HG03457 (cell line): Measurements from ENCODE around the gene ITPRIPL1.

Source experiments
- ATAC-seq: cut with Tn5 transposase; IDR thresholded peaks from one replicate; pipeline ENCODE4 v1.9.1; 2021; ENCODE audit warnings: moderate number of reproducible peaks; ENCODE audit not compliant: unreplicated experiment

ITPRIPL1 gene

DNA sequence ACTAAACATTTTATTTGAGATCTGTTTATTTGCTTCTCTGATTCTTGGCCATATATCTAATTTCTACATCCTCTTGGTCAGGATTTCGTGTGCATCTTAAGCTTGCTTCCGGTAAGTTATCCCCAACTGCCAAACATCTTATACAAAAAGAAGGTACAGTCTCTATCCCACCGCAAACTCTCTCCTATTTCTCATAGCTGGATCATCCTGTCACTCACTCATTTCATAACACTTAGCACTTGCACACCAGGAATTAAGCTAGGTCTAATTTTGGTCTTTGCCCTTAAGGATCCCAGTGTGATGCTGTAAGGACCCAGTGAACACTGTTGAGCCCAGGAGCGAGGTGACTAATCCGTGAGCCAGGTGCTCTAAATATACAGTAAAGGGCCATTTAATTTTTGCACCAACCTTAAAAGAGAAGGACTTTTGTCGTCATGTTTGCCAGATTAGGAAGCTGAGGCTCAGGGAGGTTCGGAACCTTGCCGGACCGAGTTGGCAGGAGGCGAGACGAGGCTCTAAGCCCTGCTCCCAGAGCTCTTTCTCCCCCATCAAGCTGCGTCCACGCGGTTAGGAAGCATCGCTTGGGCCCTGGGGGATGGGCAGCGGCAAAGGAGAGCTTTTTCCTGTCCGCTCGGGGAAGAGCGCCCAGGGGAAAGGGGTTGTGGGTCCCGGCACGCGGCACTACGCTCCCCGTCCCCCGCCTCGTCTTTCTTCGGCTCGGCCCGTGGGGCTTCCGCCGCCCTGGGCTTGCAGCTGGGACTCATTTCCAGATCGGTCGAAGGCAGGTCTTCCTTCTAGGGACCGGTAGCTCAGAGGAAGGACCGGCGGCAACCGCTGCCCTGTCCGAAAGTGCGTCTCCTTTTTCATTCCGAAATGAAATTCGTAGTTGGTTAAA lies 4.1 kb upstream of the ITPRIPL1 start:
- peak; percentile 18 for ATAC-seq

GRCh38 chr2:96323849-96324248 lies 1.3 kb upstream of the ITPRIPL1 start:
- ATAC-seq = no peak

DNA sequence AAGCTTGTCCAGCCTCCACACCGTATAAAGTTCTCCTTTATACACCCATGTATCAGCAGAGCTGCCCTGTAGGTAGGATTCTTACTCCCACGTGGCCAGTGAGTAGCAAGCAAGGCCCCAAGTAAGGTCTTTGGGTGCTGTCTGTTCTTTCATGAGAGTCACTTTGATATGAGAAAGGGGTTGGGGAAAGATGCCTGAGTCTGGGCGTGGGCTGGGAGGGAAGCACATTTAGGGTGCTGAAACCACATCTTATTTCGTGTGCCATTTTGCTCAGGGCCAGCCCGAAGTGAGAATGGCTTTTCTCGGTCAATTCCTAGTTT lies 436 bp upstream of the ITPRIPL1 start:
- ATAC-seq = no peak

DNA sequence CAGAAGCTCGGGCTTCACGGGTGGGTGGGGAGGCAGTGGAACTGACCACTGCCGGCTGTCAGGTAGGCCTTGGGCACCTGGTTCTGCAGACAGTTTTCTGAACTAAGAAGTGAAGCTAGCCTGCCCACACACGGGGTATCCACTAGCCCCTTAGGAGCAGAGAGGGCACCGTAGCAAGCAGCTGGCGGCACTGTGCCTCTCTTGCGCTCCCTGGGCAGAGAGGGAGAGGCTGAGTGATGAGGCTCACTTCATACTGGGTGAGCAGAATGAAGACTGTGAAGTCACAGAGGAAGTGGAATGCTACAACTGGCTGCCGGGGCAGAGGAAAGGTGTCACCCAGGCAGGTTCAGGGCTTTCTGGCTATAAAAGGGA lies 753 bp downstream of the ITPRIPL1 start:
- no peak for ATAC-seq

DNA sequence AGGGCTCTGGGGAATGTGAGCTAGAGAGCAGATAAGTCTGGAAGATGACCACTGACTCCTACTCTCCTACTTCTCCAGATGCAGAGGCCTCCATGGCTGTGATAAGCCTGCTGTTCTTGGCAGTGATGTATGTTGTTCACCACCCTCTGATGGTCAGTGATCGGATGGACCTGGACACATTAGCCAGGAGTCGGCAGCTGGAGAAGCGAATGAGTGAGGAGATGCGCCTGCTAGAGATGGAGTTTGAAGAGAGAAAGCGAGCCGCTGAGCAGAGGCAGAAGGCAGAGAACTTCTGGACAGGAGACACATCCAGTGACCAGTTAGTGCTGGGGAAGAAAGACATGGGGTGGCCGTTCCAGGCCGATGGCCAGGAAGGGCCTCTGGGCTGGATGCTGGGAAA lies 1.4 kb downstream of the ITPRIPL1 start:
- no peak for ATAC-seq

DNA sequence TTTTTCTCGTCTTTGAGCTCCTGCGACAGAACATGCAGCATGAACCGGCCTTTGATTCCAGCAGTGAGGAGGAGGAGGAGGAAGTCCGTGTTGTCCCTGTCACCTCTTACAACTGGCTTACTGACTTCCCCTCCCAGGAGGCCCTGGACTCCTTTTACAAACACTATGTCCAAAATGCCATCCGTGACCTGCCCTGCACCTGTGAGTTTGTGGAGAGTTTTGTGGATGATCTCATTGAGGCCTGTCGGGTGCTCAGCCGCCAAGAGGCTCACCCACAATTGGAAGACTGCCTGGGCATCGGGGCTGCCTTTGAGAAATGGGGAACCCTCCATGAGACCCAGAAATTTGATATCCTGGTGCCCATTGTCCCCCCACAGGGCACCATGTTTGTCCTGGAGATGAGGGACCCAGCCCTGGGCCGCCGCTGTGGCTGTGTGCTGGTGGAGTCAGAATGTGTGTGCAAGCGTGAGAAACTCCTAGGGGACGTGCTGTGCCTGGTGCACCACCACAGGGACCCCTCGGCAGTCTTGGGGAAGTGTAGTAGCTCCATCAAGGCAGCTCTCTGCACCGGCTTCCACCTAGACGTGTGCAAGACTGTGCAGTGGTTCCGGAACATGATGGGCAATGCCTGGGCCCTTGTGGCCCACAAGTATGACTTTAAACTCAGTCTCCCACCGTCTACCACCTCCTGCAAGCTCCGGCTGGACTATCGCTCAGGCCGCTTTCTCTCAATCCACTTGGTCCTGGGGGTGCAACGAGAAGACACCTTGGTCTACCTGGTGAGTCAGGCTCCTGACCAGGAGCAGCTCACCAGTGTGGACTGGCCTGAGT lies 2.1 kb downstream of the ITPRIPL1 start:
- no peak for ATAC-seq

GRCh38 chr2:96329456-96329855 lies 4.3 kb downstream of the ITPRIPL1 start:
- ATAC-seq = no peak

DNA sequence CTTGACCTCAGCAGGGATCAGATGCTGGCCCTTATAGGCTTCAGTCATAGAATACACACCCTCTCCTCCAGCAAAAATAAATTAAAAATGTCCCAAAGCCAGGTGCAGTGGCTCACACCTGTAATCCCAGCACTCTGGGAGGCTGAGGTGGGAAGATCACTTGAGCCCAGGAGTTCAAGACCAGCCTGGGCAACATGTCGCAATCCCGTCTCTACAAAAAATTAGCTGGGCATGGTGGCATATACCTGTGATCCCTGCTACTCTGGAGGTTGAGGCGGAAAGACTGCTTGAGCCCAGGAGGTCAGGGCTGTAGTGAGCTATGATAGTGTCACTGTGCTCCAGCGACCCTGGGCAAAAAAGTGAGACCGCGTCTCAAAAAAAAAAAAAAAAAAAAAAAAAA lies 4.8 kb downstream of the ITPRIPL1 start:
- ATAC-seq = no peak

DNA sequence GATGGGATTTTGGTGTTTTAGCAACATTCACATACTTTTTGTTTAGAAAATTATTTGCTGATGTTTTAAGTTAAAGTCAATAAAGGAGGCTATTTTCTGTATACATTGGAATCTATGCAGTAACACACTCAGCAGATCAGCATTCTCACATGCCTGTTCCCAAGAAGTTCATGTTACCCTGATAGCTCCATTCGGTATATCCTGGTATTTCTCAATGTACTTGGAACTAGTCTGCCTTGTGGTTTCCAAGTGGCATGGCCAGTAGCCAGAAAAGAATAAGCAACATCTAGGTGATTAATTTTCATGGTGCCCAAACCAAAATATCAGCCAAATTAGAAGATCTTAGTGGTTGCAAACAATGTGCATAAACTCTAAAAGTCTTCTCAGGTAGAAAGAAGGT lies 5.3 kb downstream of the ITPRIPL1 start:
- ATAC-seq = no peak

DNA sequence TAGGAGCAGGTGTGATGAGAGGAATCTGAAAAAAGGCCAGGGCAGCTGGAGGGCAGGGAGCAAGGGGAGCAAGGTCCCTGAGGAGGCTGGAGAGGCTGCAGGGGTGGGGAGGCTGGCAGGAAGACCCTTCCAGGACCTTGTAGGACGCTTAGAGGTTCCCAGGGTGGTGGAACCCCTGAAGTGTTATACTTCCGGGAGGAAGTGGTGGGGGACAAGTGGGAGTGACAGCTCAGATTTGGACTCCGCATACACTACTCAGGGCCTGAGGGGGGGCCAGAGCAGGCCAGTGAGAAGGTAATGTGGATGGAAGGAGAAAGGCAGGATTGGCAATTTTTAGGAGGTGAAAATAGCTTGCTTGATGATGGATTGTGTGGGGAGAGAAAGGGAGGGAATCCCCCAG lies 8.6 kb downstream of the ITPRIPL1 start:
- no peak for ATAC-seq

DNA sequence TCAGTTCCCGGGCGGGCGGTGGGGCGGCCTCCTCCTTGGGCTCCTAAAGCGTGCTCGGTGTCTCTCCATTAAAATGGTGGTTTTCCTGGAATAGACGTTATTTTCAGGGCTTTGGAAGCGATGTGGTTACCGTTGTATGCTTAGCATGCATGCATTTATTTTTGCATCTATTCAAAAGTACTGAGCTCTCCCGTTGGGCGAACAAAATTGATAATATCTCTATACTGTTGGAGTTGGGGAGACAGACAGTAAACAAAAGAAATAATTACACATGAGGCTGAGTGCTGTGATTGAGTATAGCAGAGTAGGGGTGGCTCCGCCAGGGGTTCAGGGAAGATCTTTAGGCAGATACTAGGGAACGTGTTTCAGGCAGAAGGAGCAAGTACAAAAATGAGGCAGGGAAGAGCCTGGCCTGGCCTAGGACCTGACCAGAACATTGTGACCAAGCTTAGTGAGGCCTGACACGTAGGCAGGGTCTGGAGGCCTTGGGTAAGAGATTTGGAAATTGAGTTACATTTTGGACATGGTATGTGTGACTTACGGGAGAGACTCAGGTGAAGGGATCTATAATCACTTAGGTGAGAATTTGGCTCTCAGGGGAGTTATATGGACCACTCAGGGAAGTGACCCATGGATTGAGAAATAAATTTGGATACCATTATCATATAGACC lies 11.1 kb downstream of the ITPRIPL1 start:
- ATAC-seq = peak; percentile 7

DNA sequence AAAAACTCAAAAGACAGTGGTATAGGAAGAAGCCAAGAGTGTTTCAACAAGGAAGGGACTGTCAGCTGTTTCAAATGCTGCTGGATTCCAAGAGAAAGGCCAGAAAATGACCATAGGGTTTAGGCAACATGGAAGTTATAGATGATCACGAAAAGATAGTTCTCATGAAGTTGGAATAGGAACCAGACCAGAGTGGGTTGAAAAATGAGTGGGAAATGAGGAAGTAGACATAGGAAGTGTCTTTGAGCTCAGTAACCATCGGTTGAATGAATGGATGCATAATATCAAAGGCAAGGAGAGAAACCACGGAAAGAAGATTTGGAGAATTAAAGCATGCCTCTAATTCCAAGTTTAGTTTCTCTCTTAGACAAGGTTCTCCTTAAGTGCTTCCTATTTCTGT lies 11.8 kb downstream of the ITPRIPL1 start:
- no peak for ATAC-seq

- no peak for ATAC-seq
Measured at GRCh38 chr2:96340493-96341414, 15.6 kb downstream of the ITPRIPL1 start.

DNA sequence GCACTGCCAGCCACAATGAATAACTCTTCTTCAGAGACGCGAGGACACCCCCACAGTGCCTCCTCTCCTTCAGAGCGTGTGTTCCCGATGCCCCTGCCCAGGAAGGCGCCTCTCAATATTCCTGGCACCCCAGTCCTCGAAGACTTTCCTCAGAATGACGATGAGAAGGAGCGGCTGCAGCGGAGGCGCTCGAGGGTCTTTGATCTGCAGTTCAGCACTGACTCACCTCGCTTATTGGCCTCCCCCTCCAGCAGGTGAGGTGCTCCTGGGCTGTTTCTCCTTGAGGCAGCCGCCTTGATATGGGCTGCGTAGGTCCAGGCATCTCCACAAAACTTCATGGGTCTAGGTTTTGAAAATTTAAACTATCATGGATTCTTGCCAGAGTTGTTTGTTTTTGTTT lies 16.5 kb downstream of the ITPRIPL1 start:
- ATAC-seq = no peak

GRCh38 chr2:96342085-96342484 lies 17.0 kb downstream of the ITPRIPL1 start:
- no peak for ATAC-seq

GRCh38 chr2:96344011-96344410 lies 18.9 kb downstream of the ITPRIPL1 start:
- ATAC-seq = no peak

DNA sequence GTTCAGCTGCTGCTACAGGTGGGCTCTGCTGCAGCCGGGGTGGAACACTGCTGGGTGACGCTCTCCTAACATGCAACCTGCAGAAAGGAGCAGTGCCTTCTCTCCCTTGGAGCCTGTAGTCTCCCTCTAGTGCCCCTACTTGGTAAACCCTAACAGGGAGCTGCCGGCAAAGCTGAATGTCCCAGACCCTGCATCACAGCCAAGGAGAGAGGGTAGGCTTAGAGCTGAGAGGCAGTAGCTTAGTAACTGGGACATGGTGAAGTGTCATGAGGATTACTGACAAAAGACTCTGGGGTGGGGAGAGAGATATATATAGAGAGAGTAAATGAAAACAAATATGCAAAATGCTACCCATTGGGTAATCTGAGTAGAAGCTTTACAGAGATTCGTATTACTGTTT lies 20.3 kb downstream of the ITPRIPL1 start:
- no peak for ATAC-seq

DNA sequence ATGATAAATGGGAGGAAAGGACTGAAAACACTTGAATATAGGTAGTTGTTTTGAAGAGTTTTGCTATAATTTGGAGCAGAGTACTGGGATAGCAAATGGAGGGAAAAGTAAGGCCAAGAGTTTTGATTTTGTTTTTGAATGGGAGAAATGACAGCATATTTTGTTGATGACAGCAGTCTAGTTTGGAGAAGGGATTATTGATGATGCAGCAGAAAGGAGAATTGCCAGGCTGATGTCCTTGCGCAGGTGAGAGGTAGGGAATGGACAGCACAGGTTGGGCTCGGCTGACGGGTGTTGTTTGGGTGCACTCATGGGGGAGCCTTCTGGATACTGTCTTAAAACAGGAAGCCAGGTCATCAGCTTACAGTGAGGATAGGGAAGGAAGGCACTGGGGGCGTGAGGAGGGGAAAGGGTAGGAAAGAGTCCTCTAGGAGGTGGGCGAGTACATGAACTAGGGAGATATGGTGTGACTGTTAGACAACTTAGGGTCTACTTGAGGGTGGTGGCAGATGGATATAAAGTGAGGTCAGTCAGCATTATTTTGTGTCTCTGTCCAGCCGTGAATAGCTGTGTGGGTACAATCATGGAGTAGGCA lies 20.8 kb downstream of the ITPRIPL1 start:
- ATAC-seq = no peak

DNA sequence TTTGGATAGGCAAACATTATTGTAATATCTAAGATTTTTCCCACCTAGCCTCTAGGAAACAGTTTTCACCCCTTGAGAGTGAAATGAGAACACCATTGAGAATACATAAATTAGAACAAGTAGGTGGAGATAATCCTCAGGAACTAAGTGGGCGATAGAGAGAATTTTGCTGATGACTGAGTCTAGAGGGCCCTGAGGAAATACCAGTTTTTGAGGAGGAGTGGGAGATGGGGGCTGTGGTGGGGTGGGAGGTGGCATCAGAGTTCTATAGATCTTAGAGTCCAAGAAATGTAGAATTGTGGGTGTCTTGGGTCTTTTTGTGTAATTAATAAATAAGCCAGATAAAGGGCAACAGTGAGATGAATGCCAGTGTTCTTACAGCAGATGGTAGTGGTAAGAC lies 22.3 kb downstream of the ITPRIPL1 start:
- no peak for ATAC-seq

DNA sequence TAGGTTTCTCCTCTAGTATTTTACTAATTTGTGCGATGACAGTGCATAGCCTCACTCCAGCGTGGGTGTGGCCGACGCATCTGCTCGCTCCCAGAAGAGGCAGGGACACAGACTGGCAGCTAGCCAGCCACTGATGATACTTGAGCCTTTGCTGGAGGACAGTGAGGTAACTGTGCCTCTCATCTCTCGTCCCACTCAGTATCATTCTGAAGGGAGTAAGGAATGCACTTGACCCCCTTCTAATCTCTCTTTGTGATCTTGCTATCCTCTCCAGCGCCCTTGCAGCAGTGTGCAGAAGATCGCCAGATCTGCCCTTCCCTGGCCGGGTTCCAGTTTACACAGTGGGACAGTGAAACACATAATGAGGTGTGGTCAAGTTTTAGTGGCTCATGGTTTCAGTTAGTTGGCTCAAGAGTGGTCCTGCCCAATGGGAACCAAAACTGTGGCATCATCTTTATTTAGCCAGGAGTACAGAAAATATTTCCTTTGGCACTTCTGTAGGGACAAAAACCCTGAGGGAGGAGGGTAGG lies 28.0 kb downstream of the ITPRIPL1 start:
- no peak for ATAC-seq
